MM.1S (cell line): ENCODE results near the gene TANC1.

Experiments
- DNase-seq: peaks from one replicate; pipeline ENCODE4 v3.0.0-alpha.2; 2015
- H2AFZ ChIP-seq: fragments of 300-600 bp; sonication (generic); 2 replicates; pipeline ENCODE4 v1.6.0; 2016; ENCODE audit warnings: antibody characterized with exemption, low read length
- H3F3A ChIP-seq: fragments of 300-600 bp; sonication (generic); 2 replicates; pipeline ENCODE4 v1.6.1; 2016; ENCODE audit warnings: mild to moderate bottlenecking, antibody characterized with exemption, low read length, moderate library complexity, mixed read lengths; ENCODE audit not compliant: insufficient read depth
- H3K27ac ChIP-seq: fragments of 300-600 bp; sonication (generic); 2 replicates; pipeline ENCODE4 v1.5.1; 2016; ENCODE audit warnings: mild to moderate bottlenecking, low read length
- H3K27me3 ChIP-seq: fragments of 300-600 bp; sonication (generic); replicated peaks from 2 replicates; pipeline ENCODE4 v1.6.0; 2016; ENCODE audit warnings: low read length; ENCODE audit not compliant: insufficient read depth
- H3K36me3 ChIP-seq: fragments of 300-600 bp; sonication (generic); replicated peaks from 2 replicates; pipeline ENCODE4 v1.6.1; 2016; ENCODE audit warnings: mild to moderate bottlenecking, low read length, mixed read lengths; ENCODE audit not compliant: insufficient read depth
- H3K4me1 ChIP-seq: fragments of 300-600 bp; sonication (generic); 2 replicates; pipeline ENCODE4 v1.6.1; 2016; ENCODE audit warnings: low read length, mixed read lengths
- H3K4me2 ChIP-seq: fragments of 300-600 bp; sonication (generic); 2 replicates; pipeline ENCODE4 v1.6.0; 2016; ENCODE audit warnings: low read depth, low read length
- H3K4me3 ChIP-seq: fragments of 300-600 bp; sonication (generic); 2 replicates; pipeline ENCODE4 v1.5.1; 2016; ENCODE audit warnings: low read length, mixed read lengths
- H3K79me2 ChIP-seq: fragments of 300-600 bp; sonication (generic); 2 replicates; pipeline ENCODE4 v1.6.1; 2016; ENCODE audit warnings: mixed run types, low read length, mixed read lengths
- H3K9ac ChIP-seq: fragments of 300-600 bp; sonication (generic); 2 replicates; pipeline ENCODE4 v1.6.1; 2016; ENCODE audit warnings: low read length, mixed read lengths
- H3K9me2 ChIP-seq: fragments of 300-600 bp; sonication (generic); replicated peaks from 2 replicates; pipeline ENCODE4 v1.6.1; 2016; ENCODE audit warnings: mild to moderate bottlenecking, low read length, mixed read lengths; ENCODE audit not compliant: insufficient read depth
- H3K9me3 ChIP-seq: fragments of 300-600 bp; sonication (generic); replicated peaks from 2 replicates; pipeline ENCODE4 v1.6.1; 2016; ENCODE audit warnings: mild to moderate bottlenecking, low read length, mixed read lengths; ENCODE audit not compliant: insufficient read depth
- H4K20me1 ChIP-seq: fragments of 300-600 bp; sonication (generic); 2 replicates; pipeline ENCODE4 v1.6.1; 2016; ENCODE audit warnings: mild to moderate bottlenecking, low read length, moderate library complexity, mixed read lengths; ENCODE audit not compliant: insufficient read depth
- CTCF ChIP-seq: fragments of 300-600 bp; sonication (generic); IDR thresholded peaks from 2 replicates; pipeline ENCODE4 v1.5.1; 2016; ENCODE audit warnings: antibody characterized with exemption, low read length, mixed read lengths
- EZH2 ChIP-seq: fragments of 300-600 bp; sonication (generic); optimal IDR thresholded peaks from 2 replicates; pipeline ENCODE3; 2017; ENCODE audit warnings: low read depth, mild to moderate bottlenecking, antibody characterized with exemption, low read length, mixed read lengths
- EZH2phosphoT487 ChIP-seq: fragments of 300-600 bp; sonication (generic); IDR thresholded peaks from 2 replicates; pipeline ENCODE4 v1.6.1; 2018; ENCODE audit warnings: antibody characterized with exemption, low read length

The TANC1 gene

GRCh38 chr2:158928515-158928914 lies 39.9 kb upstream of the TANC1 start:
- no peak overlapping the region for H3K4me3 ChIP-seq
- H2AFZ ChIP-seq: no peak overlapping the region
- H3F3A ChIP-seq: no peaks in the 10 kb centered on the region
- H3K27ac ChIP-seq: no peak overlapping the region
- H3K4me2 ChIP-seq: no peak overlapping the region
- H3K9me2 ChIP-seq: no peaks in the 10 kb centered on the region
- no peak for DNase-seq
- no peaks in the 10 kb centered on the region for H3K9me3 ChIP-seq
- no peaks in the 10 kb centered on the region for H3K4me1 ChIP-seq
- no peak overlapping the region for H3K9ac ChIP-seq
- H3K36me3 ChIP-seq: no peaks in the 10 kb centered on the region
- no peaks in the 10 kb centered on the region for H3K27me3 ChIP-seq
- H3K79me2 ChIP-seq: no peaks in the 10 kb centered on the region
- no peak for TF ChIP-seq CTCF
- no peak for TF ChIP-seq EZH2phosphoT487
- TF ChIP-seq EZH2: no peak
- H4K20me1 ChIP-seq: no peaks in the 10 kb centered on the region

DNA sequence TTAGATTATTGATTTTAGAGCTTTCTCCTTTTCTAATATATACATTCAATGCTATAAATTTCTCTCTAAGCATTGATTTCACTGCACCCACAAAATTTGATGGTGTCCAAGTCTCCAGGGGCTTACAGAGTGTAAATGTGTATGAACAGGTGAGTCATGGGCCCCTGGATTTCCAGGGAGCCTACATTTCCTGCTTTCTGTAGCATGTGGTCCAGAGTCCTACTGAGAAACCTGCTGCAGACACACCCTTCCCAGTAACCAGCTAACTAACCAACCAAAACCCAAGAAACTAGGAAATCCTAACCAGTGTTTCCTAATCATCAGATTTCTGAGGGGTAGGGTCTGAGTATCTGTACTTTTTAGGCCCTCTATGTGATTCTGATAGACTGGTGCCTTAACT lies 39.5 kb upstream of the TANC1 start:
- no peaks in the 10 kb centered on the region for H4K20me1 ChIP-seq
- H3K9ac ChIP-seq: no peak overlapping the region
- no peaks in the 10 kb centered on the region for H3K79me2 ChIP-seq
- H3K36me3 ChIP-seq: no peaks in the 10 kb centered on the region
- no peaks in the 10 kb centered on the region for H3F3A ChIP-seq
- H3K9me2 ChIP-seq: no peaks in the 10 kb centered on the region
- no peaks in the 10 kb centered on the region for H3K9me3 ChIP-seq
- H3K4me2 ChIP-seq: no peak overlapping the region
- H2AFZ ChIP-seq: no peak overlapping the region
- no peak overlapping the region for H3K27ac ChIP-seq
- no peak for DNase-seq
- no peaks in the 10 kb centered on the region for H3K27me3 ChIP-seq
- H3K4me1 ChIP-seq: no peaks in the 10 kb centered on the region
- TF ChIP-seq EZH2phosphoT487: no peak
- TF ChIP-seq EZH2: no peak
- no peak for TF ChIP-seq CTCF
- H3K4me3 ChIP-seq: no peak overlapping the region

DNA sequence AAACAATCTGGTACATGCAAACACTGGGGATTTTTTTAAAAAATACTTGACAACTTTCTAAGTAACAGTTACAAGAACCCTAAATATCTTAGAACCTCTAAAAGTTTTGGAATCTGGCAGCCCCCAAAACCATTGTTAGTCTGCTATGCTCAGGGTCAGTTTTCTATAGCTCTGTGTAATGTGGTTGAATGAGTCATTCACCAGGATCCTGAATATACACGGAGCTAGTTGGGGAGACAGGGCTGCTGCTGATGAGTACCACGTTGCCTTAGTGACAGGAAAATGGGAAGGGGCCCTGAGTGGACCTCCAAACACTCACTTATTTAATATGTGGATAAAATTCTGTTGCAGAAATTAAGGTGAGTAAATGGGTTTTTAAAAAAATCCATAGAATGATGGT lies 36.9 kb upstream of the TANC1 start:
- H3K9me2 ChIP-seq: no peaks in the 10 kb centered on the region
- no peak overlapping the region for H3K4me3 ChIP-seq
- H3K27ac ChIP-seq: no peak overlapping the region
- H2AFZ ChIP-seq: no peak overlapping the region
- TF ChIP-seq EZH2phosphoT487 (no peak), CTCF (no peak), EZH2 (no peak)
- no peak for DNase-seq
- no peaks in the 10 kb centered on the region for H3K4me1 ChIP-seq
- H3K27me3 ChIP-seq: no peaks in the 10 kb centered on the region
- H3K36me3 ChIP-seq: no peaks in the 10 kb centered on the region
- H4K20me1 ChIP-seq: no peaks in the 10 kb centered on the region
- no peaks in the 10 kb centered on the region for H3K79me2 ChIP-seq
- H3K9ac ChIP-seq: no peak overlapping the region
- H3F3A ChIP-seq: no peaks in the 10 kb centered on the region
- no peak overlapping the region for H3K4me2 ChIP-seq
- no peaks in the 10 kb centered on the region for H3K9me3 ChIP-seq
